ENCODE data around the gene TBC1D22A.

Gene TBC1D22A

DNA sequence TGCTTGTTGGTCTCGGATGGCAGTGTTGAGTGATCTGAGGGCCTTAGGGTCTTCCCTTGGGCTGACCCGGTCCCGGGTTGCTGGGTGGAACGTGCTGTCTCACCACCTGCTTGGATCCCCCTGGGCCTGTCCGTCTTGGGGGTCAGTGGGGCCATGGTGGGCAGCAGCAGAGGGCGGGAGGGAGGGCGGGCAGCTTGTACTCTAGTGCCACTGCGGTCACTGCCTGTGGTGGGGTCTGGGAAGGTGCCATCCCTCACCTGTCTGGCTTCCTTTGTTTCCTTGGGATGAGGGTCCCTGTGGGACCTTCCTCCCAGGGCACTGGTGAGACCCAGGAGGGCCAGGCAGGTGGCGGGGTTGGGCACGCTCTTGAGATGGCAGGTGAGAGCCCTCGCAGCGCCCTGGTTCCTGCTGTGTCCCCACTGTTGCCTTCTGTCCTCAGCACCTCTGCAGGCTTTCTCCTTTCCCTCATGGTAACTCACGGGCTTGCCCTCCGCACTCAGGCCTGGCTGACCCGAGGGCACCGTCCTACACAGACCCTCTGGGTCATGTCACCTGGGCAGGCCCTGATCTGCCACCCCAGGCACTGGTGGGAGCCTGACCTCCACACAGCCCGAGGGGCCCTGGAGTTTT, 34.2 kb downstream of the TBC1D22A start:
- Histone ChIP-seq H3K36me3 (ENCODE audit: insufficient read depth, low read length) (no peaks in the 10 kb centered on the region), H3K4me1 (ENCODE audit: insufficient read depth, low read length) (no peaks in the 10 kb centered on the region), H3K9ac (ENCODE audit: low read depth, low read length) (no peak overlapping the region), H3K9me3 (ENCODE audit: control insufficient read depth, insufficient read depth, low read length) (no peaks in the 10 kb centered on the region)

DNA sequence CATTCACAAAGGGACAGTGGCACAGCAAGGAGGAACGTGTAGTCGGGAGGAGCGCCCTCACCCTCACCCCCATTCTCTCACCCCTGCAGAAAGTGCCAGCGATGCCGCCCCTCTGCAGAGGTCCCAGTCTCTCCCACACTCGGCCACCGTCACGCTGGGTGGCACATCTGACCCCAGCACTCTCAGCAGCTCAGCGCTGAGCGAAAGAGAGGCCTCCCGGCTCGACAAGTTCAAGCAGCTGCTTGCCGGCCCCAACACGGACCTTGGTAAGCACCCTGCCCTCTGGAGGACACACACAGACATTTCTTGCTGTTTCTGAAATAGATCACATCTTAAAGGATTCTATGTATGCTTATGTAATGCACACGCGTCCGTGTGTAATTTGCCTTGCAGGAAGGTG, 34.9 kb downstream of the TBC1D22A start:
- H3K9me3 ChIP-seq (ENCODE audit: control insufficient read depth, insufficient read depth, low read length), result no peaks in the 10 kb centered on the region
- no peaks in the 10 kb centered on the region for H3K4me1 ChIP-seq (ENCODE audit: insufficient read depth, low read length)
- H3K36me3 ChIP-seq (ENCODE audit: insufficient read depth, low read length), result no peaks in the 10 kb centered on the region
- no peak overlapping the region for H3K9ac ChIP-seq (ENCODE audit: low read depth, low read length)

DNA sequence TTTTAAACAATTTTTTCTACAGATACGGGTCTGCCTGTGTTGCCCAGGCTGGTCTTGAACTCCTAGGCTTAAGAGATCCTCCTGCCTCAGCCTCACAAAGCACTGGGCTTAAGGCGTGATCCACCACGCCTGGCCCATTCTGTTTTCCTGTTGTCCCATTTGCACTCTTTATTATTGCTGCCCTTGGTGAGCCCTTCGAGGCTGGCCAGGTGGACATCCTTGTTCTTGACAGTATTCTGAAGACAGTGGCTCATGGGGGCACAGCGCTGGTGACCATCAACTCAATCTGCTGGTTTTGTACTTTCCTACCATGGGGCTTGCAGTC, 35.6 kb downstream of the TBC1D22A start:
- no peaks in the 10 kb centered on the region for H3K36me3 ChIP-seq (ENCODE audit: insufficient read depth, low read length)
- no peaks in the 10 kb centered on the region for H3K4me1 ChIP-seq (ENCODE audit: insufficient read depth, low read length)
- H3K9ac ChIP-seq (ENCODE audit: low read depth, low read length), result no peak overlapping the region
- no peaks in the 10 kb centered on the region for H3K9me3 ChIP-seq (ENCODE audit: control insufficient read depth, insufficient read depth, low read length)

DNA sequence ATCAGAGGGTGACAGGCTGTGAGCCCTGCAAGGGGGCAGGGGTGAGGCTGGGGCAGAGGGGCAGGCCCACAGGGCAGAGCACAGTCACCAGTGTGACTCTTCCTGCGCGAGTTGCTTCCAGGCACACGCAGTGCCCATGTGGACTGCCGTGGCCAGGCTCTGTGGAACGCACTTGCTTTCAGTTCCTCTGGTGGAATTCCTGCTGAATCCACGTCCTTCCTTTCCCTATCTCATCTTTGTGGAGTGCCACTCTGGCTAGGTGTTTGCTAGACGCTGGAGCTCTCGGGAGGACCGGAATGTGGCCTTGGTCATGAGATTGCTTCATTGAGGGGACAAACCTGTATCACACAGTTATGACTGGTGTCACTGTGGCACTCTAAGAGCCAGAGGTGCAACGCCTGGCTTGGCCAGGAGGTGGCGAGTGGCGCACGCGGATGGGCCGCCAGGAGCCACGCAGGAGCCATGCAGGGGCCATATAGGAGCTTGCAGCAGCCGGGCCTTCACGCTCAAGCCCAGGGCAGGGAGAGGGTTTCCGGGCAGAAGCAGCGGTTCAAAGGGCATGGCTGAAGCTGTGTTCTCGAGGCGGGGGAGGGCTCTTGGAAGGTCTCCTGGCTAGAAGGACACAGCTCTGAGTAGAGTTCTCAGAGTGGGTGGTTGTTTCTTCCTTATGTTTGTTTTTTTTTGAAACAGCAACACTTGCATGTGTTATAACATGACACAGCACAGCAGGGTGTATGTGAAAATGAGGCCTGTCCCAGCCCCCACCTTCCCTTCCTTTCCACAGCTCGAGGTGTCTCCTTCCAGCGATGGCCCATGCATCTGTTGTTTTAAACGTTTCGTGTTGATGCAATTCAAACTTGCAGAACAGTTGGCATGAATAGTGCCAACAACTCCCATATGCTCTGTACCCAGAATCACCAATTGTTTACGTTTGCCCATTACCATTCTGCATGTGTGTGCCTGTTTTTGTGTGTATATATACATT, 36.2 kb downstream of the TBC1D22A start:
- Histone ChIP-seq H3K4me1 (ENCODE audit: insufficient read depth, low read length) (no peaks in the 10 kb centered on the region), H3K9me3 (ENCODE audit: control insufficient read depth, insufficient read depth, low read length) (no peaks in the 10 kb centered on the region), H3K9ac (ENCODE audit: low read depth, low read length) (no peak overlapping the region), H3K36me3 (ENCODE audit: insufficient read depth, low read length) (no peaks in the 10 kb centered on the region)

DNA sequence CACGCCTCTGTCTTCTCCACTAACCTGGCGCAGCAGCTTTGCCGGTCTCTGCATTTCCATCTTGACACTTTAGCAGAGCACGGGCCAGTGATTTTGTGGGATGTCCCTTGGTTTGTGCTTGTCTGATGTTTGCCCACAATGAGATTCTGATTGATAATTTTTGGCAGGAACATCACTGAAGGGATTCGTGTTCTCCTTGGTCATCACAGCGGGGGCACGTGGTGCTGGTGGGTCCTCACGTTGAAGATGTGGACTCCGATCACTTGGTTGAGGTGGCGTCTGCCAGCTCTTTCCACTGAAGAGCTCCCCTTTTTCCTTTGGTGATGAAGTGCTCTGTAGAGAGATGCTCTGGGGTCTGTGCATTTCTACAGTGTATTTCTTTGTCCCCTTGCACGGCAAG, 37.2 kb downstream of the TBC1D22A start:
- H3K9ac ChIP-seq (ENCODE audit: low read depth, low read length), result no peak overlapping the region
- H3K9me3 ChIP-seq (ENCODE audit: control insufficient read depth, insufficient read depth, low read length), result no peaks in the 10 kb centered on the region
- no peaks in the 10 kb centered on the region for H3K4me1 ChIP-seq (ENCODE audit: insufficient read depth, low read length)
- no peaks in the 10 kb centered on the region for H3K36me3 ChIP-seq (ENCODE audit: insufficient read depth, low read length)

DNA sequence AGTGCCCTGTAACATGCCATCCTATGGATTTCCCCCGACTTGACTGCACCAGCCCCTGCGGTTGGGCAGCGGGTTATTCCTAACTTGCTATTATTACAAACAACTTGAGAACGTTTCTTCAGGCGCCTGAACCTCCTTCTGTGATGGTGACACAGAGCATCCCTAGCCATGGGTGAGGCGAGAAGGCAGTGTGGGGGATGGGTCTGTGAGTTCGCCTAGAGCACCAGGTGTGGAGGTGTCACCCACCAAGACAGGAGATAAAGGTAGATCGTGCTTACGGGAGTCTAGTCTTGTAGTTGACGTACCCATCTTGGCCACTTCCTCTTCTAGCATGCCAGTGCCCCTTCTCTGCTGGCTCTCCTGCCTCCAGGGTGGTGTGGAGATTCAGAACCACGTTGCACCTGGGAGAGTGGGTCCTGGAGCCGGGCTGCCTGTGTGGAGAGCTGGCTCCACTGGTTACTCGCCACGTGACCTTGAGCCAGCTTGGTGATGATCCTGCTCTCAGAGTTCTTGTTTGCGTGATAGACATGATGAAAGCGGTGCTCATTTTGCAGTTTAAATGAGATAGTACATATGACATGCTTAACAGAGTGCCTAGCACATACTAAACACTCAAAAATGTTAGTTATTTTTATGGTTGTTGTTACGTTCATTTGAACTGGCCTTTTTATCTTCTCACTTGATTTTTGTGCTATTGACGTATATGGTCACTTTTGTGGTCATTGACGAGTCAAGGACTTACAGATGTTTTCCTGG, 37.8 kb downstream of the TBC1D22A start:
- no peaks in the 10 kb centered on the region; the same call in none of the 2 replicates for H3K36me3 ChIP-seq (ENCODE audit: insufficient read depth, low read length)
- H3K4me1 ChIP-seq (ENCODE audit: insufficient read depth, low read length), result no peaks in the 10 kb centered on the region
- H3K9me3 ChIP-seq (ENCODE audit: control insufficient read depth, insufficient read depth, low read length), result no peaks in the 10 kb centered on the region
- no peak overlapping the region for H3K9ac ChIP-seq (ENCODE audit: low read depth, low read length)

DNA sequence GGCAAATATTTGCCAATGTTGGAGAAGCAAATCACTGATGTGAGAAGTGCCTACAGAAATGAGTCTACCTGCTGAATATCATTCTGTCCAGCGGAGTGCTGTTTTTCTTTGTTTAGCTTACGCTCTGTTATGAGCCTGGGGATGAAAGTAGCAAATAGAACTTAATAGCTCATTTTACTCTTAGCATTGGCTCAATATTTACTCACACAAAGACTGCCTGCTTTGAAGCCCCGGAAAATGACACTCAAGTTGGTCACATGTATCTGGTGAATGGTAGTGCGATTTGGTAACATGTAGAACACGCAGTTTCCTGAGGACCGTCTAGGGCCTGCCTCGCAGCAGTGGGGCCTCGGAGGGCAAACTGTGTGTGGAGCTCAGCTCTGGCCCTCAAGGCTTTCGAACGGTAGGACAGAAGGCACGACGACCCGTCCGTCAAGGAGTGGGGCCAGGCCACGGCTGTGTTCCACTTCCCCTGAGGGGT, 38.9 kb downstream of the TBC1D22A start:
- no peaks in the 10 kb centered on the region for H3K9me3 ChIP-seq (ENCODE audit: control insufficient read depth, insufficient read depth, low read length)
- no peaks in the 10 kb centered on the region; the same call in none of the 2 replicates for H3K36me3 ChIP-seq (ENCODE audit: insufficient read depth, low read length)
- H3K9ac ChIP-seq (ENCODE audit: low read depth, low read length), result no peak overlapping the region
- H3K4me1 ChIP-seq (ENCODE audit: insufficient read depth, low read length), result no peaks in the 10 kb centered on the region

DNA sequence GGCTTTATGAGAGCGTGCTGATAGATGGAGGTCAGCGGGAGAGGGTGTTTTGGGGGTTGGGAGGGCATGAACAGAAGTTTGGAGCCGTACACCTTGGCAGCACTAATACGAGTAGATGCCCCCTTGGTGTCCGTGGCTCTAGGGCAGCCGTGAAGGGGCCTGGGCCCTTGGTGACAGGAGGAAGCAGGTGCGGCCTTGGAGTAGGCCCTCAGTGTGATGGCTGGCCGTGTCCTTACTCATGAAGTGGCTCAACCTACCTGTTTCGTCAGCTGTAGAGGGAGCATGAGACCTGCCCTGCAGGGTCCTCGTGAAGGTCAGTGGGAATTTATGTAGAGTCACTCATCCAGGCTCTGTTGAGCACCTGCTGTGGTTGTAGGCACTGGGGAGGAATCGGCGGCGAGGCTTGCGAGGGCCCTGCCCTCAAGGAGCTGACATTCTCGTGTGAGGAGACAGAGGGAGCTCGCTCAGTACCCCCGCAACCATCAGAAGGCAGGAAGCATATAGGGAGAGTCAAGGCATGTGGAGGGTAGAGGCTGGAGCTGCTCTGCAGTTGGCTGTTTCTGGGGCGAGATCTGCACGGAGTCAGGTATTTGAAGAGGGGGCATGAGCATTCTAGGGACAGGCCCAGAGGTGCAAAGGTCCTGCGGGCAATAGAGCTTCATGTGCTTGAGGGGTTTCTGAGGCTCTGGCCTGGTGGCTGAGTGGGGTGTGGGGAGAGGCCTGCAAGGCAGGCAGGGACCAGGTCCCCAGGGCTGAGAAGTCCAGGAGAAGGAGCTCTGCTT, 39.6 kb downstream of the TBC1D22A start:
- Histone ChIP-seq H3K9me3 (ENCODE audit: control insufficient read depth, insufficient read depth, low read length) (no peaks in the 10 kb centered on the region), H3K4me1 (ENCODE audit: insufficient read depth, low read length) (no peaks in the 10 kb centered on the region; the same call in 1 of the 2 replicates), H3K9ac (ENCODE audit: low read depth, low read length) (no peak overlapping the region), H3K36me3 (ENCODE audit: insufficient read depth, low read length) (no peaks in the 10 kb centered on the region; the same call in none of the 2 replicates)

DNA sequence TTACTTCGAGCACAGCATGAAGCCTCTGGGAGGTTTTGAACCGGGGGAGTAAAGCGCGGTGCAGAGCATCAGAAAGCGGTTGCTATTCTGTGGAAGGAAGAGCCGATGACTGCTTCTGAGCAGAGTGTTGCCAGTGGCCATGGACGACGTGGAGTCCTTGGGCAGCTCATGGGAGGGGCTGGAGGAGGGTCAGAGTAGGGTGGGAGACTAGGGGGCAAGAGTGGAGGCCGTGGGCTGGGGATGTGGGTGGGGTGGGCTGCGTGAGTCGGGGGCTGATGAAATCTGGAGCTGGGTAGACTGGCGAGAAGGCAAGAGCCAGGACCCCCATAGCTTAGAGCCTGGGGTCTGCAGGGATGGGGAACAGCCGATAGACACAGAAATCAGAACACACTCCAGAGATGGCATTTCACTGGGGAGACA, 40.2 kb downstream of the TBC1D22A start:
- H3K4me1 ChIP-seq (ENCODE audit: insufficient read depth, low read length), result no peaks in the 10 kb centered on the region; the same call in 1 of the 2 replicates
- no peaks in the 10 kb centered on the region; the same call in none of the 2 replicates for H3K36me3 ChIP-seq (ENCODE audit: insufficient read depth, low read length)
- no peak overlapping the region for H3K9ac ChIP-seq (ENCODE audit: low read depth, low read length)
- H3K9me3 ChIP-seq (ENCODE audit: control insufficient read depth, insufficient read depth, low read length), result no peaks in the 10 kb centered on the region

DNA sequence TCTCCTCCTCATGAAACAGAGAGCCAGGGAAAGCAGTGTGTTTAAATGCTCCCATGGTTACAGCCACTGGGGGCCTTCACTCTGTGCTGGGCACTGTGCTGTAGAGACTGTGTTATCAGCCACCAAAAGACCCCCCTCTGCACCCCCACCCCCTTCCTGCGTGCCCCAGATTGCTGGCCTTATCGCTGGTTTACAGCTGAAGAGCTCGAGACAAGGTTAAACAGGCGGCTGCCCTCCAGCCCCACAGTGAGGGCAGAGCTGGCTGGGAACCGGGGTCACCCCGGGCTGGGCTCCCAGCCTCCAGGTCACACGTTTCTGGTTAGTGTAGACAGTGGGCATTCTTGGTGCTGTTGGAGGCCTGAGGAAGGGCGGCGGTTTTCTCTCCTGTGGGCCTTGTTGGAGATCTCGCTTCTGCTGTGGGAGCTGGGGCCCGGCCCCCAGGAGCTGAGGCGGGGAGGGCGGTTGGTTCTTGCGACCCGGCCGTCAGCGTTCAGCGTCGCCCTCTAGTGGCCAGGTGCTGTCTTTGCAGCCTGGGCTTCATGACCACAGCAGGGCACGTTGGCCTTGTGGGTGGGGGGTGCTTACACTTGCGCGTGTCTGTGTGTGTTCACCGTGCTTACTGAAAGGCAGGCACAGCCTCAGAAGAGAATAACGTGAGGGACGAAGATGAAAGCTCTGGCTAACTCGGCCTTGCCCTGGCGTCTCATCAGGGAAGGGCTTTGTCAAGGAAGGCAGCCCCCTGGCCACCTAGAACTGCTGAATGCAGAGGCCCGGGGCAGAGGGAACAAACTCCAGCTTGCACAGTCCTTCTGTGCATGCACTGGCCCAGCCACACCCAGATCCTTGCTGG, 40.8 kb downstream of the TBC1D22A start:
- Histone ChIP-seq H3K36me3 (ENCODE audit: insufficient read depth, low read length) (no peaks in the 10 kb centered on the region; the same call in none of the 2 replicates), H3K9me3 (ENCODE audit: control insufficient read depth, insufficient read depth, low read length) (no peaks in the 10 kb centered on the region), H3K9ac (ENCODE audit: low read depth, low read length) (no peak overlapping the region; the same call in 1 of the 2 replicates), H3K4me1 (ENCODE audit: insufficient read depth, low read length) (no peaks in the 10 kb centered on the region; the same call in 1 of the 2 replicates)

DNA sequence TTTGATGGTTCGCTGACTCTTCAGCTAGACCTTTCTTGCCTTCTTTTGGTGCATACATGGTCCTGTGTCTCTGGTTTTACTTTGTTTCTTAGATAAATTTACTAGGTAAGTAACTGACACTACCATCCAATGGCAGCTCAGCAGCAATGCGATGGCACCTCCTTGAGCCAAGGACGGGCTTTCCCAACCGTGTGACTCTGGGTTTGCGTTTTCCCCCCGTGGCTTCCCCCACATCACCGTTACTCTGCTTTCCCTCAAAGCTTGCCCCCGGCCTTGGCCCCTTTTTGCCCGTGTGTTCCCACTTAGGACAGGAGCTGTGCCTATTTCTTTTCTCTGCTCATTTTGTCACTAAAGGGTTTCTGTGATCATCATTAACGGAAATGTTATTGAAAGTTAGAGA, 41.5 kb downstream of the TBC1D22A start:
- Histone ChIP-seq H3K4me1 (ENCODE audit: insufficient read depth, low read length) (no peaks in the 10 kb centered on the region; the same call in 1 of the 2 replicates), H3K36me3 (ENCODE audit: insufficient read depth, low read length) (no peaks in the 10 kb centered on the region; the same call in none of the 2 replicates), H3K9ac (ENCODE audit: low read depth, low read length) (no peak overlapping the region)

DNA sequence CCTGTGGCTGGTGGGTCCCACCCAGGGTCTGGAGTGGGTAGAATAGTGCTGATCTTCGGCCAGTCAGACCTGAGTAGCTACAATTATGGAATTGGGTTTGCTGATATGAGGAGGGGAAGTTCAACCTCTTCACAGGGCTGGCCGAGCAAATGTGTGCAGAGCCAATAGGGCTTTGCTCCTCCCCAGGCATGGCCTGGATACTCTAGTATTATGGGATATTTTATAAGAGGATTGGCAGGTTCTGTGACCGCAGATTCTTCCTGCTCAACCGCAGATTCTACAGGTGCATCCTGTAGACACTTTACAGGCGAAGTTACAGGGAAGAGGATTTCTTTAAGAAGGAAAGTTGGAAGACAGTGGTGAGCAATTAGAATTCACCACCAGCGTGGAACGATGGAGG, 44.3 kb downstream of the TBC1D22A start:
- Histone ChIP-seq H3K9me3 (ENCODE audit: control insufficient read depth, insufficient read depth, low read length) (no peaks in the 10 kb centered on the region), H3K9ac (ENCODE audit: low read depth, low read length) (no peak overlapping the region), H3K4me1 (ENCODE audit: insufficient read depth, low read length) (no peaks in the 10 kb centered on the region; the same call in 1 of the 2 replicates), H3K36me3 (ENCODE audit: insufficient read depth, low read length) (no peaks in the 10 kb centered on the region; the same call in none of the 2 replicates)

More for the DNA sequence above, 41.5 kb downstream of the TBC1D22A start:
- H3K9me3 ChIP-seq (ENCODE audit: control insufficient read depth, insufficient read depth, low read length), result no peaks in the 10 kb centered on the region

DNA sequence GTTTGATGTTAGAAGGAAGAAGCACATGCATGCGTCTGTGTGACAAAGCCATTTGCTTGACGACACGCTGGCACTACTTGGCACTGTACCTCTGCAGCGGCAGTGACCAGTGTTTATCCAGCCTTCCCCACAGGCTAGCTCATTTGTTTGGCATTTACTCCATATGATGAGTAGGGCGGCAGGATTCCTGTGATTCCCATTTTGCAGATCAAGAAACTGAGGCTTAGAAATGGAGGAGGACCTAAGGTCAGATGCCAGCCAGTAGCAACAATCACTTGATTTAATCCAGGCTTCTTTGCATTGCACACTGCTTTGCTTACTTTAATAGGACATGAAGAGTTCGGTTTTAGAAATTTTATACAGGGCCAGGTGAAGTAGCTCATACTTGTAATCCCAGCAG, 45.0 kb downstream of the TBC1D22A start:
- Histone ChIP-seq H3K36me3 (ENCODE audit: insufficient read depth, low read length) (no peaks in the 10 kb centered on the region; the same call in none of the 2 replicates), H3K4me1 (ENCODE audit: insufficient read depth, low read length) (no peaks in the 10 kb centered on the region; the same call in 1 of the 2 replicates), H3K9ac (ENCODE audit: low read depth, low read length) (no peak overlapping the region)

More for the DNA sequence above, 45.0 kb downstream of the TBC1D22A start:
- H3K9me3 ChIP-seq (ENCODE audit: control insufficient read depth, insufficient read depth, low read length), result no peaks in the 10 kb centered on the region

All from ES-I3 (cell line).